K562 (cell line): ENCODE measurements around the gene SARS1. TPM values are rescaled to one million over a fixed set of nuclear protein-coding genes. Genes with fewer than 3 reads are reported as not detected.

Experiments used
- ETV1 ChIP-seq: fragments of 450-650 bp; conservative IDR thresholded peaks from 2 replicates; pipeline ENCODE4 v1.6.1; 2016; ENCODE audit warnings: missing genetic modification characterization, control low read depth, low read depth, missing compliant biosample characterization
- EZH2 ChIP-seq: IDR thresholded peaks from 2 replicates; pipeline ENCODE4 v1.6.1; 2012; ENCODE audit warnings: low read depth, mild to moderate bottlenecking, inconsistent platforms, low read length, borderline replicate concordance
- HBP1 ChIP-seq: fragments of 450-650 bp; formaldehyde crosslinking; IDR thresholded peaks from 2 replicates; pipeline ENCODE4 v1.4.0; 2022; ENCODE audit warnings: missing genetic modification characterization
- ID3 ChIP-seq, 2 experiments: fragments of 250-450 bp in 1 of 2; fragments of 450-650 bp in 1 of 2; sonication (Bioruptor Pico) in 1 of 2; IDR thresholded peaks; 2 replicates each; pipeline versions ENCODE4 v1.6.1 to v1.8.0; 2016 to 2021; ENCODE audit warnings: mild to moderate bottlenecking in 2 of 2, moderate library complexity in 2 of 2, missing compliant biosample characterization in 1 of 2, missing genetic modification characterization in 1 of 2
- IRF2 ChIP-seq: sonication (generic); formaldehyde crosslinking; IDR thresholded peaks from 2 replicates; pipeline ENCODE4 v1.8.1; 2022; ENCODE audit warnings: mild to moderate bottlenecking, missing genetic modification reagents
- KLF10 ChIP-seq: fragments of 250-450 bp; sonication (Bioruptor Pico); IDR thresholded peaks from 2 replicates; pipeline ENCODE4 v1.6.1; 2021; ENCODE audit warnings: matching md5 sums
- MXI1 ChIP-seq: IDR thresholded peaks from 2 replicates; pipeline ENCODE4 v1.6.1; 2011; ENCODE audit warnings: low read depth, mild to moderate bottlenecking, improper control_type of control experiment, low read length
- NR1H2 ChIP-seq: sonication (generic); formaldehyde crosslinking; IDR thresholded peaks from 2 replicates; pipeline ENCODE4 v1.4.0; 2020; ENCODE audit warnings: mild to moderate bottlenecking, missing genetic modification reagents
- POLR3A ChIP-seq: IDR thresholded peaks from 2 replicates; pipeline ENCODE4 v1.6.1; 2011; ENCODE audit warnings: borderline replicate concordance, mild to moderate bottlenecking, moderate library complexity; ENCODE audit not compliant: insufficient read length, insufficient read depth; ENCODE audit errors: extremely low read depth
- RB1 ChIP-seq: fragments of 450-650 bp; IDR thresholded peaks from 2 replicates; pipeline ENCODE4 v1.6.1; 2017; ENCODE audit warnings: low read depth, mild to moderate bottlenecking
- SMARCE1 ChIP-seq: fragments of 450-650 bp; IDR thresholded peaks from 2 replicates; pipeline ENCODE4 v1.7.1; 2016; ENCODE audit warnings: mild to moderate bottlenecking
- STAT5B ChIP-seq: fragments of 250-450 bp; sonication (Bioruptor Pico); IDR thresholded peaks from 2 replicates; pipeline ENCODE4 v1.8.0; 2021; ENCODE audit warnings: mild to moderate bottlenecking, inconsistent platforms
- YY1 ChIP-seq, 3 experiments: IDR thresholded peaks; 2 replicates each; pipeline ENCODE4 v1.6.1; 2011; ENCODE audit warnings: low read length in 2 of 3, mild to moderate bottlenecking in 2 of 3, moderate library complexity in 2 of 3, borderline replicate concordance in 1 of 3, control low read depth in 1 of 3, low read depth in 1 of 3; ENCODE audit not compliant: insufficient read depth in 3 of 3, insufficient replicate concordance in 2 of 3, control insufficient read depth in 1 of 3, insufficient read length in 1 of 3; ENCODE audit errors: extremely low read depth in 1 of 3
- ZBTB1 ChIP-seq: sonication (generic); formaldehyde crosslinking; IDR thresholded peaks from 2 replicates; pipeline ENCODE4 v1.8.1; 2023; ENCODE audit warnings: missing genetic modification reagents, low read depth, mild to moderate bottlenecking, borderline replicate concordance
- ZBTB12 ChIP-seq: fragments of 250-450 bp; sonication (Bioruptor Pico); IDR thresholded peaks from 2 replicates; pipeline ENCODE4 v1.4.0; 2020
- ZBTB33 ChIP-seq: sonication (generic); formaldehyde crosslinking; IDR thresholded peaks from 2 replicates; pipeline ENCODE4 v1.8.1; 2023; ENCODE audit warnings: mild to moderate bottlenecking, missing genetic modification reagents
- ZC3H11A ChIP-seq: IDR thresholded peaks from 2 replicates; pipeline ENCODE4 v1.6.1; 2012; ENCODE audit warnings: low read depth, low read length, improper control_type of control experiment
- ZNF140 ChIP-seq: fragments of 250-450 bp; sonication (Bioruptor Pico); IDR thresholded peaks from 2 replicates; pipeline ENCODE4 v1.8.0; 2021; ENCODE audit warnings: moderate library complexity, mild to moderate bottlenecking, inconsistent platforms
- ZNF445 ChIP-seq: fragments of 250-450 bp; sonication (Bioruptor Pico); IDR thresholded peaks from 2 replicates; pipeline ENCODE4 v1.4.0; 2020; ENCODE audit warnings: low read depth, mild to moderate bottlenecking, moderate library complexity
- ZNF764 ChIP-seq: fragments of 250-450 bp; sonication (Bioruptor Pico); IDR thresholded peaks from 2 replicates; pipeline ENCODE4 v1.4.0; 2020; ENCODE audit warnings: low read depth, mild to moderate bottlenecking, moderate library complexity
- ZNF778 ChIP-seq: fragments of 450-650 bp; formaldehyde crosslinking; IDR thresholded peaks from 2 replicates; pipeline ENCODE4 v1.4.0; 2020; ENCODE audit warnings: mild to moderate bottlenecking, moderate library complexity
- ZSCAN29 ChIP-seq: fragments of 450-650 bp; IDR thresholded peaks from 2 replicates; pipeline ENCODE4 v1.6.1; 2017
- polyA plus RNA-seq, 8 experiments: library from polyadenylated mRNA; depleted of rRNA in 4 of 8; stranded (reverse) in 5 of 8; unstranded in 3 of 8; fragments of >200 nt; fragmentation: Nextera tagmentation in 2 of 8; fragmentation: Illumina TruSeq in 1 of 8; extraction: Ambion mirVana in 2 of 8; extraction: Trizol in 1 of 8; gene quantifications; 2 replicates each; pipeline versions ENCODE4 v1.2.1 to v1.2.3, GENCODE V29; 2011 to 2014; ENCODE audit warnings: inconsistent platforms in 1 of 8, missing spikeins in 1 of 8
- total RNA-seq, 7 experiments: library from RNA; depleted of rRNA in 6 of 7; stranded (reverse); fragments of >200 nt in 6 of 7; fragmentation: Illumina TruSeq in 2 of 7; extraction: Trizol in 2 of 7; gene quantifications; 2 replicates each; pipeline versions ENCODE4 v1.2.1 to v1.2.3, GENCODE V29; 2011 to 2021; ENCODE audit warnings: low replicate concordance in 1 of 7

SARS1 gene
- total and polyA plus RNA-seq, 9 of the 15 experiments (the other 6 are each of a cell fraction or from before 2014, with no cell fraction given): 221 to 623 (median 254) TPM

- TF ChIP-seq ZNF445 (CRISPR knock-in tag) (no peak), ZNF764 (CRISPR knock-in tag) (no peak), NR1H2 (CRISPR knock-in tag) (no peak), ZBTB12 (CRISPR knock-in tag) (no peak), MXI1 (no peak), SMARCE1 (0 out of 2 replicates have a peak, but pooled peaks have one; percentile 34), ZBTB33 (CRISPR knock-in tag) (peak; percentile 97), HBP1 (no peak), EZH2 (no peak), ZNF778 (CRISPR knock-in tag) (no peak), ZNF140 (no peak), ZSCAN29 (no peak), RB1 (peak; percentile 88), ETV1 (no peak), ID3 (CRISPR knock-in tag; IDR thresholded peaks at IDR 0.05) (no peak), ID3 (tag; IDR thresholded peaks at IDR 0.05) (0 out of 2 replicates have a peak, but pooled peaks have one; percentile 25), ZC3H11A (no peak), STAT5B (no peak), IRF2 (no peak), KLF10 (no peak), POLR3A (no peak), ZBTB1 (CRISPR knock-in tag) (no peak; the same call in 1 of the 2 replicates), YY1 (IDR thresholded peaks at IDR 0.05; ENCODE audit: borderline replicate concordance in 1 of 3, control insufficient read depth in 1 of 3, extremely low read depth in 1 of 3, insufficient read depth in 3 of 3, insufficient read length in 1 of 3, insufficient replicate concordance in 2 of 3, low read depth in 1 of 3, low read length in 2 of 3) (peak in 2 of 3 experiments; percentile 32 to 71)
These were observed 35.3 kb downstream of the SARS1 start, which contains the start of gene CELSR2 (continued) for GRCh38 chr1:109248797-109249629.
